Endothelial cell of umbilical vein (primary cell): ENCODE measurements around the gene KCNJ3. TPM values are rescaled to one million over a fixed set of nuclear protein-coding genes. Genes with fewer than 3 reads are reported as not detected.

Experiments used
- BruUV-seq: library from RNA; stranded (reverse); fragments of 400-500 nt; replicated peaks from 2 replicates; lab custom pipeline; 2021; lab: Mats Ljungman, UMichigan
- CTCF ChIA-PET: fragments of 300-600, 350-600 bp; sonication (Branson Sonifier 250); formaldehyde crosslinking; loops from one replicate; lab custom pipeline; 2021; ENCODE audit warnings: antibody characterized with exemption, inconsistent platforms; lab: Charles Lee
- POLR2A ChIA-PET: fragments of 300-600, 350-600 bp; sonication (Branson Sonifier 250); formaldehyde crosslinking; loops from one replicate; lab custom pipeline; 2021; ENCODE audit warnings: antibody characterized with exemption, inconsistent platforms; lab: Charles Lee
- DNase-seq: peaks from one replicate; pipeline ENCODE4 v3.0.0-alpha.2; 2011; ENCODE audit warnings: low read depth, low spot score
- FAIRE-seq: peaks from 2 replicates; lab custom pipeline; 2011; peaks lifted over from hg19 to GRCh38; lab: Jason Lieb, UNC
- H2AFZ ChIP-seq: 2 replicates; pipeline ENCODE4 v1.6.0; 2012; ENCODE audit warnings: low read depth, low read length, control low read depth, inconsistent platforms
- H3K27ac ChIP-seq: 2 replicates; pipeline ENCODE4 v1.5.1; 2011; ENCODE audit warnings: low read depth, mild to moderate bottlenecking, control low read depth, low read length, moderate library complexity; ENCODE audit not compliant: insufficient read depth
- H3K27me3 ChIP-seq, 2 experiments: 2 replicates each; pipeline versions ENCODE4 v1.6.0 to v1.6.1; 2011; ENCODE audit warnings: low read length in 2 of 2, mixed read lengths in 1 of 2; ENCODE audit not compliant: control insufficient read depth in 2 of 2, insufficient read depth in 2 of 2
- H3K36me3 ChIP-seq, 2 experiments: 2 replicates in 1 of 2; 3 replicates in 1 of 2; pipeline ENCODE4 v1.5.1; 2011; ENCODE audit warnings: low read length in 2 of 2, mild to moderate bottlenecking in 1 of 2, moderate library complexity in 1 of 2; ENCODE audit not compliant: control insufficient read depth in 2 of 2, insufficient read depth in 2 of 2; ENCODE audit errors: extremely low read depth in 1 of 2
- H3K4me1 ChIP-seq: 3 replicates; pipeline ENCODE4 v1.5.1; 2011; ENCODE audit warnings: mild to moderate bottlenecking, low read length; ENCODE audit not compliant: control insufficient read depth, insufficient read depth; ENCODE audit errors: extremely low read depth
- H3K4me2 ChIP-seq: 2 replicates; pipeline ENCODE4 v1.6.1; 2011; ENCODE audit warnings: low read length, control low read depth, mixed read lengths; ENCODE audit not compliant: insufficient read depth
- H3K4me3 ChIP-seq, 3 experiments: fragments of 200-600 bp in 1 of 3; sonication (generic), shearing (Covaris generic) in 1 of 3; replicated peaks in 1 of 3; 2 replicates each; pipeline ENCODE4 v1.5.1; 2011 to 2016; ENCODE audit warnings: control low read depth in 3 of 3, low read length in 3 of 3, mild to moderate bottlenecking in 2 of 3, inconsistent platforms in 1 of 3, low read depth in 1 of 3, moderate library complexity in 1 of 3; ENCODE audit not compliant: insufficient read depth in 1 of 3
- H3K79me2 ChIP-seq: 2 replicates; pipeline ENCODE4 v1.6.0; 2012; ENCODE audit warnings: low read length, inconsistent platforms; ENCODE audit not compliant: control insufficient read depth, insufficient read depth
- H3K9ac ChIP-seq: replicated peaks from 2 replicates; pipeline ENCODE3; 2011; ENCODE audit warnings: low read length, control low read depth; ENCODE audit not compliant: insufficient read depth; ENCODE audit errors: extremely low read depth
- H3K9me1 ChIP-seq: replicated peaks from 3 replicates; pipeline ENCODE4 v1.6.0; 2011; ENCODE audit warnings: mild to moderate bottlenecking, low read length; ENCODE audit not compliant: control insufficient read depth, insufficient read depth; ENCODE audit errors: extremely low read depth
- H3K9me3 ChIP-seq: replicated peaks from 2 replicates; pipeline ENCODE4 v1.5.1; 2012; ENCODE audit warnings: low read length, inconsistent platforms; ENCODE audit not compliant: control insufficient read depth, insufficient read depth
- H4K20me1 ChIP-seq: replicated peaks from 2 replicates; pipeline ENCODE3; 2011; ENCODE audit warnings: mild to moderate bottlenecking, low read length; ENCODE audit not compliant: control insufficient read depth, insufficient read depth; ENCODE audit errors: extremely low read depth
- CTCF ChIP-seq, 2 donors: IDR thresholded peaks; 1 replicate in 1 of 2; 2 replicates in 1 of 2; pipeline ENCODE4 v1.5.1; 2011; ENCODE audit warnings: low read length in 2 of 2, mild to moderate bottlenecking in 2 of 2, moderate library complexity in 2 of 2, control low read depth in 1 of 2, inconsistent platforms in 1 of 2, low read depth in 1 of 2; ENCODE audit not compliant: insufficient read depth in 1 of 2; ENCODE audit errors: extremely low read depth in 1 of 2
- EZH2 ChIP-seq: IDR thresholded peaks from 2 replicates; pipeline ENCODE4 v1.6.1; 2012; ENCODE audit warnings: borderline replicate concordance, low read depth, mild to moderate bottlenecking, moderate library complexity, low read length, inconsistent platforms; ENCODE audit not compliant: severe bottlenecking
- FOS ChIP-seq: IDR thresholded peaks from 2 replicates; pipeline ENCODE4 v1.6.1; 2011; ENCODE audit warnings: mild to moderate bottlenecking, low read length, moderate library complexity, borderline replicate concordance; ENCODE audit not compliant: insufficient read depth
- GATA2 ChIP-seq: IDR thresholded peaks from 2 replicates; pipeline ENCODE4 v1.7.0; 2011; ENCODE audit warnings: low read depth, mild to moderate bottlenecking, moderate library complexity, mixed read lengths, low read length; ENCODE audit not compliant: insufficient read length, insufficient read depth
- JUN ChIP-seq: IDR thresholded peaks from 2 replicates; pipeline ENCODE4 v1.6.1; 2011; ENCODE audit warnings: borderline replicate concordance, low read depth; ENCODE audit not compliant: insufficient read length, insufficient read depth
- MYC ChIP-seq: IDR thresholded peaks from one replicate; pipeline ENCODE4 v1.6.1; 2011; ENCODE audit warnings: mild to moderate bottlenecking, low read depth, low read length
- POLR2A ChIP-seq: IDR thresholded peaks from 2 replicates; pipeline ENCODE4 v1.6.1; 2012; ENCODE audit warnings: low read depth, mild to moderate bottlenecking, control low read depth, low read length
- POLR2AphosphoS5 ChIP-seq: IDR thresholded peaks from 2 replicates; pipeline ENCODE4 v1.6.1; 2012; ENCODE audit warnings: low read depth, mild to moderate bottlenecking, control low read depth, low read length, moderate library complexity; ENCODE audit not compliant: insufficient read depth
- dilution Hi-C: fragments of 300-500 bp; cut with MboI; formaldehyde crosslinking; loops from one replicate; pipeline ENCODE4 v1.15.0; 2019; ENCODE audit warnings: low sequenced_read_pairs; ENCODE audit not compliant: extremely low pct_ligation_motif_present
- intact Hi-C: fragments of 100-400 bp; cut with micrococcal nuclease; formaldehyde crosslinking; loops from one replicate; pipeline ENCODE4 v1.10.0; 2022
- polyA plus RNA-seq, 4 experiments: library from polyadenylated mRNA; depleted of rRNA in 3 of 4; stranded (reverse) in 3 of 4; unstranded in 1 of 4; fragments of >200 nt; gene quantifications; 2 replicates each; pipeline versions ENCODE4 v1.2.1 to v1.2.3, GENCODE V29; 2011 to 2012; ENCODE audit warnings: missing spikeins in 1 of 4
- total RNA-seq: library from RNA; stranded (reverse); gene quantifications from 2 replicates; pipeline ENCODE4 v1.2.3, GENCODE V29; 2021
- TF ChIP-seq, protein P1 (sequence below): IDR thresholded peaks from 2 replicates; pipeline ENCODE4 v1.6.1; 2011; ENCODE audit not compliant: insufficient read depth, insufficient read length

The KCNJ3 gene
- total and polyA plus RNA-seq, 2 donors (not counting 3 experiments of a cell fraction or from before 2014, with no cell fraction given), result not detected

- Histone ChIP-seq H4K20me1 (no peaks in the 10 kb centered on the region), H3K27me3 (no peaks in the 10 kb centered on the region), H2AFZ (no peak overlapping the region), H3K36me3 (no peaks in the 10 kb centered on the region), H3K9ac (no peak overlapping the region), H3K79me2 (no peaks in the 10 kb centered on the region), H3K4me1 (no peaks in the 10 kb centered on the region), H3K27ac (no peak overlapping the region), H3K9me1 (no peaks in the 10 kb centered on the region), H3K9me3 (no peaks in the 10 kb centered on the region), H3K4me2 (no peak overlapping the region), H3K4me3 (no peak overlapping the region)
- no peak for DNase-seq
- POLR2A ChIA-PET, result no interaction called here
- CTCF ChIA-PET, result no interaction called here
- no peak for TF ChIP-seq POLR2AphosphoS5
- TF ChIP-seq MYC, result no peak
- TF ChIP-seq, protein P1, sequence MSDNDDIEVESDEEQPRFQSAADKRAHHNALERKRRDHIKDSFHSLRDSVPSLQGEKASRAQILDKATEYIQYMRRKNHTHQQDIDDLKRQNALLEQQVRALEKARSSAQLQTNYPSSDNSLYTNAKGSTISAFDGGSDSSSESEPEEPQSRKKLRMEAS, result no peak
- no peak for TF ChIP-seq CTCF (IDR thresholded peaks at IDR 0.05; ENCODE audit: extremely low read depth in 1 of 2, insufficient read depth in 1 of 2, low read depth in 1 of 2, low read length in 2 of 2)
- TF ChIP-seq GATA2, result no peak
- dilution Hi-C loops (no loop called here), intact Hi-C loops (no loop called here)
- FAIRE-seq, result no peak
- no TSS peak for BruUV-seq
Measured at GRCh38 chr2:154710078-154710477, 11.6 kb downstream of the KCNJ3 start.

- no TSS peak for BruUV-seq
- dilution Hi-C loops, result no loop called here
- H3K4me1 ChIP-seq, result no peaks in the 10 kb centered on the region
- H3K9ac ChIP-seq, result no peak overlapping the region
- H3K27ac ChIP-seq, result no peak overlapping the region
- ChIA-PET CTCF (no interaction called here), POLR2A (no interaction called here)
- H3K27me3 ChIP-seq, result no peaks in the 10 kb centered on the region
- no peaks in the 10 kb centered on the region for H3K36me3 ChIP-seq
- no peak overlapping the region for H2AFZ ChIP-seq
- H3K4me3 ChIP-seq, result no peak overlapping the region
- no peaks in the 10 kb centered on the region for H4K20me1 ChIP-seq
- no peaks in the 10 kb centered on the region for H3K9me3 ChIP-seq
- no peak overlapping the region for H3K4me2 ChIP-seq
- intact Hi-C loops, result no loop called here
- TF ChIP-seq, protein P1, result no peak
- TF ChIP-seq EZH2, result no peak
- no peak for TF ChIP-seq MYC
- no peak for TF ChIP-seq JUN
- TF ChIP-seq CTCF (IDR thresholded peaks at IDR 0.05; ENCODE audit: extremely low read depth in 1 of 2, insufficient read depth in 1 of 2, low read depth in 1 of 2, low read length in 2 of 2), result no peak
- TF ChIP-seq POLR2A, result no peak
- TF ChIP-seq GATA2, result no peak
- no peak for TF ChIP-seq FOS
- no peak for TF ChIP-seq POLR2AphosphoS5
- DNase-seq (no peak), FAIRE-seq (no peak)
- no peaks in the 10 kb centered on the region for H3K79me2 ChIP-seq
- no peaks in the 10 kb centered on the region for H3K9me1 ChIP-seq
Measured at GRCh38 chr2:154710685-154711084, 12.2 kb downstream of the KCNJ3 start.
